GM12891 (cell line): ENCODE measurements around the gene KCNN1.

ENCODE experiments used
- DNase-seq: peaks from one replicate; pipeline ENCODE4 v3.0.0; 2011; ENCODE audit warnings: low spot score; ENCODE audit not compliant: insufficient read length
- FAIRE-seq: peaks from 2 replicates; lab custom pipeline; 2011; peaks lifted over from hg19 to GRCh38; lab: Jason Lieb, UNC
- PAX5 ChIP-seq: IDR thresholded peaks from 2 replicates; pipeline ENCODE4 v1.6.1; 2011; ENCODE audit warnings: low read length, moderate library complexity, mild to moderate bottlenecking; ENCODE audit not compliant: insufficient read depth, severe bottlenecking
- POLR2A ChIP-seq: IDR thresholded peaks from 2 replicates; pipeline ENCODE4 v1.6.1; 2011; ENCODE audit warnings: low read depth, low read length, control low read depth
- POLR2AphosphoS5 ChIP-seq: IDR thresholded peaks from 2 replicates; pipeline ENCODE4 v1.6.1; 2011; ENCODE audit warnings: low read depth, low read length, control low read depth
- POU2F2 ChIP-seq: IDR thresholded peaks from 2 replicates; pipeline ENCODE4 v1.6.1; 2011; ENCODE audit warnings: low read depth, mild to moderate bottlenecking, control low read depth, low read length, moderate library complexity
- SPI1 ChIP-seq: IDR thresholded peaks from 2 replicates; pipeline ENCODE4 v1.6.1; 2011; ENCODE audit warnings: low read depth, low read length, control low read depth
- TAF1 ChIP-seq: IDR thresholded peaks from 2 replicates; pipeline ENCODE4 v1.6.1; 2011; ENCODE audit warnings: low read depth, low read length, control low read depth

KCNN1 gene

DNA sequence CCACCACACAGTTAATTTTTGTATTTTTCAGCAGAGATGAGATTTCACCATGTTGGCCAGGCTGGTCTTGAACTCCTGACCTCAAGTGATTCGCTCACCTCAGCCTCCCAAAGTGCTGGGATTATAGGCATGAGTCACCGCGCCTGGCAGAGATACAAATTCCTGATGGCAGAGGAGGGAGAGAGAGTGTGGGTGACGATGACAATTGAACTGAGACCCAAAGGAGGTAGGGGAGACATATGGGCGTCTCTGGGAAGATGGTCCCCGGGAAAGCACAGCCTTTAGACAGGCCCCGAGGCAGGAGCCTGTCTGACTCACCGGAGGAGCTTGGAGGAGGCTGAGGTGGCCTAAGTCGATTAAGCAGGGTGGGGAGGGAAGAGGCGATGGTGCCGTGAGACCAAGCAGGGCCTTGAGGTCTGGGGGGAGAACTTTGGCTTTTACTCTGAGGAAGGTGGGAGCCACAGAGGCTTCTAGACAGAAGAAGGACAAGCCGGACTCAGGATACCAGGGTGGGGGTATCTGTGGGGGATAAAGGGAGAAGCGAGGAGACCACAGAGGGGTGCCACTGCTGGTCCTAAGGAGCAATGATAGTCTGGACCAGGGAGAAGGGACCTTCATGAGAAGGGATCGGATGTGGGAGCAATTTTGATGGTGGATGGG is 79.3 kb downstream of the KCNN1 start:
- no peak for TF ChIP-seq TAF1
- TF ChIP-seq POU2F2 = no peak
- TF ChIP-seq POLR2A = no peak
- TF ChIP-seq POLR2AphosphoS5 = no peak
- no peak for TF ChIP-seq PAX5
- TF ChIP-seq SPI1 = no peak
- FAIRE-seq (no peak), DNase-seq (no peak)

DNA sequence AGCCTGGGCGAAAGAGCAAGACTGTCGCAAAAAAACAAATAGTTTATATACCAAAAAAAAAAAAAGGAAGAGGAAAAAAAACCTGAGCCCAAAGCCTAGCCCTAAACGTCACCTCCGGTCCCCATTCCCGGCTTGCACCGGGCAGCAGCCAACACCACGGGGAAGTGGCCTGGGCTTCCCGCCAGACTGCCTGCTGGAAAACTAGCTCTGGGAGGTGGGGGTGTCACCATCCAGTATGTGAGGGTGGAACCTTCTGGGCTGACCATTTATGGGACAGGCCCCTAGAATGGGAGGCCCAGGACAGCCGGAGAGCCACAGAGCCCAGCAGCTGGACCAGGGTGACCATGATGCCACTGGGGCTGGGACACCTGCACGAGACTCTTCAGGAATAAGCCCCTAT is 82.5 kb downstream of the KCNN1 start:
- no peak for DNase-seq
- no peak for FAIRE-seq
- TF ChIP-seq PAX5 (no peak), SPI1 (no peak), POLR2A (no peak), TAF1 (no peak), POU2F2 (no peak), POLR2AphosphoS5 (no peak)
